K562 (cell line): Measurements from ENCODE around the gene PGPEP1. TPM values are rescaled to one million over a fixed set of nuclear protein-coding genes. Genes with fewer than 3 reads are reported as not detected.
A peak's percentile ranks its signal among the peaks of the same experiment; 100 is the strongest.

Experiments
- microRNA-seq: library from miRNA; unstranded; fragments of <30 nt; microRNA quantifications from one replicate; pipeline ENCODE4, GENCODE V29; 2018; ENCODE audit warnings: borderline microRNAs expressed
- polyA plus RNA-seq, 8 experiments: library from polyadenylated mRNA; depleted of rRNA in 4 of 8; stranded (reverse) in 5 of 8; unstranded in 3 of 8; fragments of >200 nt; fragmentation: Nextera tagmentation in 2 of 8; fragmentation: Illumina TruSeq in 1 of 8; extraction: Ambion mirVana in 2 of 8; extraction: Trizol in 1 of 8; gene quantifications; 2 replicates each; pipeline versions ENCODE4 v1.2.1 to v1.2.3, GENCODE V29; 2011 to 2014; ENCODE audit warnings: inconsistent platforms in 1 of 8, missing spikeins in 1 of 8
- small RNA-seq: library from RNA; depleted of rRNA; stranded (forward); fragments of <200 nt; gene quantifications from one replicate; pipeline ENCODE3, GENCODE V24; 2014
- total RNA-seq, 7 experiments: library from RNA; depleted of rRNA in 6 of 7; stranded (reverse); fragments of >200 nt in 6 of 7; fragmentation: Illumina TruSeq in 2 of 7; extraction: Trizol in 2 of 7; gene quantifications; 2 replicates each; pipeline versions ENCODE4 v1.2.1 to v1.2.3, GENCODE V29; 2011 to 2021; ENCODE audit warnings: low replicate concordance in 1 of 7

The PGPEP1 gene
- total and polyA plus RNA-seq, 9 of the 15 experiments (the other 6 are each of a cell fraction or from before 2014, with no cell fraction given) = 10.0 to 69.6 (median 33.5) TPM

Small RNA genes within 50 kb of the gene (microRNA-seq; reads per million reads assigned to microRNA genes)
- 3.6 reads per million, percentile 40 among the genes with 10 or more reads in this experiment for gene MIR3189

Small RNA genes within 50 kb of the gene (small RNA-seq; reads per million reads assigned to genes)
- 0.11 reads per million for gene MIR3189
- gene RN7SL513P = not detected

Other genes with a start within 250 kb of the PGPEP1 start
Only the 7 nearest of the 18 such genes appear.
- 0.04 and 0.05 TPM in 2 replicates for gene IQCN, start 66.1 kb upstream of the PGPEP1 start, total RNA-seq (2014; rRNA removed)
- gene IQCN, start 66.1 kb upstream of the PGPEP1 start, total RNA-seq (2014; rRNA removed; fragmentation: Illumina TruSeq; extraction: Trizol) = 0.04 TPM in 1 of 2 replicates, not detected in the other
- gene IQCN, start 66.1 kb upstream of the PGPEP1 start, total RNA-seq (2015; rRNA removed; fragmentation: Illumina TruSeq; extraction: Trizol) = 0.04 and 0.07 TPM in 2 replicates
- 0.07 and 0.16 TPM in 2 replicates for gene IQCN, start 66.1 kb upstream of the PGPEP1 start, total RNA-seq (2021)
- 0.01 and 0.03 TPM in 2 replicates for gene IQCN, start 66.1 kb upstream of the PGPEP1 start, polyA plus RNA-seq (2011; rRNA removed)
- gene IQCN, start 66.1 kb upstream of the PGPEP1 start, polyA plus RNA-seq (2014; fragmentation: Illumina TruSeq; extraction: Trizol) = 0.01 and 0.03 TPM in 2 replicates
- not detected for gene IQCN, start 66.1 kb upstream of the PGPEP1 start, polyA plus RNA-seq (2014; fragmentation: Nextera tagmentation; extraction: Ambion mirVana)
- not detected in 2 replicates for gene IQCN, start 66.1 kb upstream of the PGPEP1 start, polyA plus RNA-seq (2014; rRNA removed)
- 279 and 297 TPM in 2 replicates for gene JUND, start 59.0 kb upstream of the PGPEP1 start, total RNA-seq (2014; rRNA removed)
- 17.4 and 22.6 TPM in 2 replicates for gene JUND, start 59.0 kb upstream of the PGPEP1 start, total RNA-seq (2014; rRNA removed; fragmentation: Illumina TruSeq; extraction: Trizol)
- 33.1 and 33.7 TPM in 2 replicates for gene JUND, start 59.0 kb upstream of the PGPEP1 start, total RNA-seq (2015; rRNA removed; fragmentation: Illumina TruSeq; extraction: Trizol)
- 245 and 286 TPM in 2 replicates for gene JUND, start 59.0 kb upstream of the PGPEP1 start, total RNA-seq (2021)
- 74.2 and 83.0 TPM in 2 replicates for gene JUND, start 59.0 kb upstream of the PGPEP1 start, polyA plus RNA-seq (2011; rRNA removed)
- 42.3 and 63.5 TPM in 2 replicates for gene JUND, start 59.0 kb upstream of the PGPEP1 start, polyA plus RNA-seq (2014; fragmentation: Illumina TruSeq; extraction: Trizol)
- 10 to 100 TPM in 1 of 2 experiments, 1 to 10 TPM in 1; 6.4 to 11.8 TPM for gene JUND, start 59.0 kb upstream of the PGPEP1 start, polyA plus RNA-seq (2014; fragmentation: Nextera tagmentation; extraction: Ambion mirVana)
- 210 and 216 TPM in 2 replicates for gene JUND, start 59.0 kb upstream of the PGPEP1 start, polyA plus RNA-seq (2014; rRNA removed)
- gene LSM4, start 17.5 kb upstream of the PGPEP1 start, total RNA-seq (2014; rRNA removed) = 763 and 822 TPM in 2 replicates
- gene LSM4, start 17.5 kb upstream of the PGPEP1 start, total RNA-seq (2014; rRNA removed; fragmentation: Illumina TruSeq; extraction: Trizol) = 202 and 208 TPM in 2 replicates
- gene LSM4, start 17.5 kb upstream of the PGPEP1 start, total RNA-seq (2015; rRNA removed; fragmentation: Illumina TruSeq; extraction: Trizol) = 273 and 275 TPM in 2 replicates
- 362 and 385 TPM in 2 replicates for gene LSM4, start 17.5 kb upstream of the PGPEP1 start, total RNA-seq (2021)
- 188 and 201 TPM in 2 replicates for gene LSM4, start 17.5 kb upstream of the PGPEP1 start, polyA plus RNA-seq (2011; rRNA removed)
- gene LSM4, start 17.5 kb upstream of the PGPEP1 start, polyA plus RNA-seq (2014; fragmentation: Illumina TruSeq; extraction: Trizol) = 126 and 203 TPM in 2 replicates
- gene LSM4, start 17.5 kb upstream of the PGPEP1 start, polyA plus RNA-seq (2014; fragmentation: Nextera tagmentation; extraction: Ambion mirVana) = 10 to 100 TPM; 11.9 to 29.7 TPM
- gene LSM4, start 17.5 kb upstream of the PGPEP1 start, polyA plus RNA-seq (2014; rRNA removed) = 674 and 746 TPM in 2 replicates
- gene GDF15, start 45.6 kb downstream of the PGPEP1 start, total RNA-seq (2014; rRNA removed) = 78.0 and 82.4 TPM in 2 replicates
- gene GDF15, start 45.6 kb downstream of the PGPEP1 start, total RNA-seq (2014; rRNA removed; fragmentation: Illumina TruSeq; extraction: Trizol) = 7.3 TPM in 2 replicates
- 10.1 and 11.0 TPM in 2 replicates for gene GDF15, start 45.6 kb downstream of the PGPEP1 start, total RNA-seq (2015; rRNA removed; fragmentation: Illumina TruSeq; extraction: Trizol)
- gene GDF15, start 45.6 kb downstream of the PGPEP1 start, total RNA-seq (2021) = 69.8 and 74.5 TPM in 2 replicates
- gene GDF15, start 45.6 kb downstream of the PGPEP1 start, polyA plus RNA-seq (2011; rRNA removed) = 12.5 TPM in 2 replicates
- 19.3 and 47.1 TPM in 2 replicates for gene GDF15, start 45.6 kb downstream of the PGPEP1 start, polyA plus RNA-seq (2014; fragmentation: Illumina TruSeq; extraction: Trizol)
- 1 to 10 TPM; 2.3 to 2.9 TPM for gene GDF15, start 45.6 kb downstream of the PGPEP1 start, polyA plus RNA-seq (2014; fragmentation: Nextera tagmentation; extraction: Ambion mirVana)
- gene GDF15, start 45.6 kb downstream of the PGPEP1 start, polyA plus RNA-seq (2014; rRNA removed) = 57.2 and 67.4 TPM in 2 replicates
- 0.18 and 0.29 TPM in 2 replicates for gene LRRC25, start 57.0 kb downstream of the PGPEP1 start, total RNA-seq (2014; rRNA removed)
- 0.07 TPM in 1 of 2 replicates, not detected in the other for gene LRRC25, start 57.0 kb downstream of the PGPEP1 start, total RNA-seq (2014; rRNA removed; fragmentation: Illumina TruSeq; extraction: Trizol)
- 0.30 and 0.36 TPM in 2 replicates for gene LRRC25, start 57.0 kb downstream of the PGPEP1 start, total RNA-seq (2015; rRNA removed; fragmentation: Illumina TruSeq; extraction: Trizol)
- 0.09 and 0.22 TPM in 2 replicates for gene LRRC25, start 57.0 kb downstream of the PGPEP1 start, total RNA-seq (2021)
- 0.10 and 0.42 TPM in 2 replicates for gene LRRC25, start 57.0 kb downstream of the PGPEP1 start, polyA plus RNA-seq (2011; rRNA removed)
- 0.10 and 0.25 TPM in 2 replicates for gene LRRC25, start 57.0 kb downstream of the PGPEP1 start, polyA plus RNA-seq (2014; fragmentation: Illumina TruSeq; extraction: Trizol)
- not detected for gene LRRC25, start 57.0 kb downstream of the PGPEP1 start, polyA plus RNA-seq (2014; fragmentation: Nextera tagmentation; extraction: Ambion mirVana)
- gene LRRC25, start 57.0 kb downstream of the PGPEP1 start, polyA plus RNA-seq (2014; rRNA removed) = 0.08 TPM in 1 of 2 replicates, not detected in the other
- gene SSBP4, start 78.8 kb downstream of the PGPEP1 start, total RNA-seq (2014; rRNA removed) = 125 and 188 TPM in 2 replicates
- gene SSBP4, start 78.8 kb downstream of the PGPEP1 start, total RNA-seq (2014; rRNA removed; fragmentation: Illumina TruSeq; extraction: Trizol) = 21.2 and 21.4 TPM in 2 replicates
- gene SSBP4, start 78.8 kb downstream of the PGPEP1 start, total RNA-seq (2015; rRNA removed; fragmentation: Illumina TruSeq; extraction: Trizol) = 72.3 and 76.3 TPM in 2 replicates
- 189 TPM in 2 replicates for gene SSBP4, start 78.8 kb downstream of the PGPEP1 start, total RNA-seq (2021)
- gene SSBP4, start 78.8 kb downstream of the PGPEP1 start, polyA plus RNA-seq (2011; rRNA removed) = 20.1 and 25.9 TPM in 2 replicates
- 39.0 and 114 TPM in 2 replicates for gene SSBP4, start 78.8 kb downstream of the PGPEP1 start, polyA plus RNA-seq (2014; fragmentation: Illumina TruSeq; extraction: Trizol)
- 1 to 10 TPM; 1.1 to 1.9 TPM for gene SSBP4, start 78.8 kb downstream of the PGPEP1 start, polyA plus RNA-seq (2014; fragmentation: Nextera tagmentation; extraction: Ambion mirVana)
- gene SSBP4, start 78.8 kb downstream of the PGPEP1 start, polyA plus RNA-seq (2014; rRNA removed) = 119 and 133 TPM in 2 replicates
- 180 and 202 TPM in 2 replicates for gene ISYNA1, start 97.5 kb downstream of the PGPEP1 start, total RNA-seq (2014; rRNA removed)
- gene ISYNA1, start 97.5 kb downstream of the PGPEP1 start, total RNA-seq (2014; rRNA removed; fragmentation: Illumina TruSeq; extraction: Trizol) = 14.6 and 32.0 TPM in 2 replicates
- gene ISYNA1, start 97.5 kb downstream of the PGPEP1 start, total RNA-seq (2015; rRNA removed; fragmentation: Illumina TruSeq; extraction: Trizol) = 93.2 and 96.8 TPM in 2 replicates
- gene ISYNA1, start 97.5 kb downstream of the PGPEP1 start, total RNA-seq (2021) = 435 and 460 TPM in 2 replicates
- 99.3 and 191 TPM in 2 replicates for gene ISYNA1, start 97.5 kb downstream of the PGPEP1 start, polyA plus RNA-seq (2011; rRNA removed)
- gene ISYNA1, start 97.5 kb downstream of the PGPEP1 start, polyA plus RNA-seq (2014; fragmentation: Illumina TruSeq; extraction: Trizol) = 73.2 and 198 TPM in 2 replicates
- 10 to 100 TPM; 21.8 to 57.6 TPM for gene ISYNA1, start 97.5 kb downstream of the PGPEP1 start, polyA plus RNA-seq (2014; fragmentation: Nextera tagmentation; extraction: Ambion mirVana)
- 376 and 380 TPM in 2 replicates for gene ISYNA1, start 97.5 kb downstream of the PGPEP1 start, polyA plus RNA-seq (2014; rRNA removed)